HEK293T (cell line): Measurements from ENCODE around the gene ARPC4.

Experiments
- CTCF ChIA-PET: fragments of 350-600 bp; formaldehyde crosslinking; extraction: SDS; loops from one replicate; lab custom pipeline; 2021; ENCODE audit warnings: antibody characterized with exemption, inconsistent platforms; lab: Yijun Ruan, JAX
- POLR2A ChIA-PET: fragments of 350-600 bp; formaldehyde crosslinking; extraction: SDS; loops from one replicate; lab custom pipeline; 2020; ENCODE audit warnings: antibody characterized with exemption, inconsistent platforms; lab: Yijun Ruan, JAX
- DNase-seq: peaks from one replicate; pipeline ENCODE4 v3.0.0; 2012; ENCODE audit warnings: mixed read lengths; ENCODE audit errors: extremely low spot score
- ARNT ChIP-seq: fragments of 450-650 bp; IDR thresholded peaks from 2 replicates; pipeline ENCODE4 v1.6.1; 2017; ENCODE audit warnings: mild to moderate bottlenecking
- BHLHE40 ChIP-seq: fragments of 450-650 bp; IDR thresholded peaks from 2 replicates; pipeline ENCODE4 v1.6.1; 2016; ENCODE audit warnings: mild to moderate bottlenecking, moderate library complexity, borderline replicate concordance
- CTBP1 ChIP-seq: fragments of 450-650 bp; IDR thresholded peaks from 2 replicates; pipeline ENCODE4 v1.6.1; 2016; ENCODE audit warnings: borderline replicate concordance
- ELF4 ChIP-seq: fragments of 450-650 bp; IDR thresholded peaks from 2 replicates; pipeline ENCODE4 v1.6.1; 2017; ENCODE audit warnings: antibody characterized with exemption
- FOXA1 ChIP-seq: fragments of 450-650 bp; IDR thresholded peaks from 2 replicates; pipeline ENCODE4 v1.6.1; 2016; ENCODE audit warnings: mild to moderate bottlenecking
- FOXK2 ChIP-seq: fragments of 450-650 bp; IDR thresholded peaks from 2 replicates; pipeline ENCODE4 v1.6.1; 2016; ENCODE audit warnings: mild to moderate bottlenecking
- FOXM1 ChIP-seq: fragments of 450-650 bp; IDR thresholded peaks from 2 replicates; pipeline ENCODE4 v1.6.1; 2017; ENCODE audit warnings: mild to moderate bottlenecking, borderline replicate concordance
- HDGF ChIP-seq: fragments of 450-650 bp; IDR thresholded peaks from 2 replicates; pipeline ENCODE4 v1.6.1; 2017; ENCODE audit warnings: antibody characterized with exemption, borderline replicate concordance
- L3MBTL2 ChIP-seq: fragments of 450-650 bp; conservative IDR thresholded peaks from 2 replicates; pipeline ENCODE4 v1.6.1; 2016; ENCODE audit warnings: mild to moderate bottlenecking
- LEF1 ChIP-seq: fragments of 450-650 bp; IDR thresholded peaks from 2 replicates; pipeline ENCODE4 v1.6.1; 2017; ENCODE audit warnings: mild to moderate bottlenecking, borderline replicate concordance
- NFRKB ChIP-seq: fragments of 450-650 bp; IDR thresholded peaks from 2 replicates; pipeline ENCODE4 v1.6.1; 2016; ENCODE audit warnings: mild to moderate bottlenecking, moderate library complexity
- SP1 ChIP-seq: fragments of 450-650 bp; IDR thresholded peaks from 2 replicates; pipeline ENCODE4 v1.6.1; 2017
- SUZ12 ChIP-seq: fragments of 450-650 bp; IDR thresholded peaks from 2 replicates; pipeline ENCODE4 v1.6.1; 2016; ENCODE audit warnings: mild to moderate bottlenecking
- TARDBP ChIP-seq: fragments of 450-650 bp; IDR thresholded peaks from 2 replicates; pipeline ENCODE4 v1.6.1; 2016
- ZNF384 ChIP-seq: fragments of 450-650 bp; IDR thresholded peaks from 2 replicates; pipeline ENCODE4 v1.6.1; 2016
- TF ChIP-seq, protein P1 (sequence below): fragments of 450-650 bp; IDR thresholded peaks from 2 replicates; pipeline ENCODE4 v1.6.1; 2016

Gene ARPC4

DNA sequence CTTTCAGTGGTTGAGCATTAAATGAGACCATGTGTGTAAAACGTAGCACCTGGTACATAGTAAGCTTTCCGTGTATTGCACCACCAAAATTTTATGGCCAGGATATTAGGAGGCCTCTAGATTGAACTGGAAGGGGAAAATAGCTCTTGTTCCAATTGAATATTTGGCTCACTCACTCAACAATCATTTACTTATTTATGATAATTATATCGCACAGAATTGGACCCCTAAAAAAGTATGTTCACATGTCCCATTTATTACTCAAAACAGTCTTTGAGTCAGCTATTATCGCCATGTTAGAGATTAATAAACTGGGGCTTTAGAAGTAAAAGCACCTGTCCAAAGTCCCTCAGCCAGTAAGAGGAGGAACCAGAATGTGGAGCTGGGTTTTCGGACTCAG, 12.1 kb downstream of the ARPC4 start:
- no peak for DNase-seq
- TF ChIP-seq TARDBP (no peak), BHLHE40 (no peak), ARNT (no peak), FOXA1 (no peak), HDGF (no peak), FOXM1 (no peak), L3MBTL2 (no peak), FOXK2 (no peak), ELF4 (no peak), NFRKB (no peak), ZNF384 (no peak), CTBP1 (no peak), SP1 (no peak), SUZ12 (no peak), LEF1 (no peak)
- TF ChIP-seq, protein P1, sequence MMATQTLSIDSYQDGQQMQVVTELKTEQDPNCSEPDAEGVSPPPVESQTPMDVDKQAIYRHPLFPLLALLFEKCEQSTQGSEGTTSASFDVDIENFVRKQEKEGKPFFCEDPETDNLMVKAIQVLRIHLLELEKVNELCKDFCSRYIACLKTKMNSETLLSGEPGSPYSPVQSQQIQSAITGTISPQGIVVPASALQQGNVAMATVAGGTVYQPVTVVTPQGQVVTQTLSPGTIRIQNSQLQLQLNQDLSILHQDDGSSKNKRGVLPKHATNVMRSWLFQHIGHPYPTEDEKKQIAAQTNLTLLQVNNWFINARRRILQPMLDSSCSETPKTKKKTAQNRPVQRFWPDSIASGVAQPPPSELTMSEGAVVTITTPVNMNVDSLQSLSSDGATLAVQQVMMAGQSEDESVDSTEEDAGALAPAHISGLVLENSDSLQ = no peak
- CTCF ChIA-PET = interaction anchor here (0.5 kb wide), 1 partner anchor 315 kb away, joined by 4 read pairs; no protein-coding TSS in a partner anchor
- POLR2A ChIA-PET = interaction anchor here (1.2 to 4.3 kb wide), 2 partner anchors 11 to 12 kb away, joined by 3 to 14 read pairs; partner anchors contain the start of genes ARPC4 and TADA3

DNA sequence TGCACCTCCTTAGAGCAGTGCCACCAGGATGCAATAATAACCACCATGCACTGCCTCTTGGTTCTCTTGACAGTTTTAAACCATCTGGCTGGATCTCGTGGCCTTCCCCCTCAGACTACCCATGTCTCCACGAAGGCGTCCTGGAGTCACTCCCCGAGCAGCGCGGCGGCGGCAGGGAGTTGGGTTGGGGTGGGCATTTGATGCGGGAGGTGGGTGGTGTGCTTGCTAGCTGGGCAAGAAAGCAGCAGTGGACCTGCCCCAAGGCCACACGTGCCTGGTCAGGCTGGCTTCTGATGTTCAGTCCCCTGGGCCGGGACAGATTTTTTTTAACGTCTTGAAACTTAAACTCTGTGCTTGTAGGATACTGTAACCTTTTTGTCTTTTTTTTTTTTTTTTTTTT, 13.3 kb downstream of the ARPC4 start:
- ChIA-PET CTCF (no interaction called here), POLR2A (interaction anchor here (1.8 to 4.3 kb wide), 2 partner anchors 10 to 13 kb away, joined by 4 to 14 read pairs; partner anchors contain the start of genes ARPC4 and TADA3)
- TF ChIP-seq SUZ12 = no peak
- no peak for TF ChIP-seq SP1
- no peak for TF ChIP-seq ZNF384
- no peak for TF ChIP-seq L3MBTL2
- DNase-seq = no peak

DNA sequence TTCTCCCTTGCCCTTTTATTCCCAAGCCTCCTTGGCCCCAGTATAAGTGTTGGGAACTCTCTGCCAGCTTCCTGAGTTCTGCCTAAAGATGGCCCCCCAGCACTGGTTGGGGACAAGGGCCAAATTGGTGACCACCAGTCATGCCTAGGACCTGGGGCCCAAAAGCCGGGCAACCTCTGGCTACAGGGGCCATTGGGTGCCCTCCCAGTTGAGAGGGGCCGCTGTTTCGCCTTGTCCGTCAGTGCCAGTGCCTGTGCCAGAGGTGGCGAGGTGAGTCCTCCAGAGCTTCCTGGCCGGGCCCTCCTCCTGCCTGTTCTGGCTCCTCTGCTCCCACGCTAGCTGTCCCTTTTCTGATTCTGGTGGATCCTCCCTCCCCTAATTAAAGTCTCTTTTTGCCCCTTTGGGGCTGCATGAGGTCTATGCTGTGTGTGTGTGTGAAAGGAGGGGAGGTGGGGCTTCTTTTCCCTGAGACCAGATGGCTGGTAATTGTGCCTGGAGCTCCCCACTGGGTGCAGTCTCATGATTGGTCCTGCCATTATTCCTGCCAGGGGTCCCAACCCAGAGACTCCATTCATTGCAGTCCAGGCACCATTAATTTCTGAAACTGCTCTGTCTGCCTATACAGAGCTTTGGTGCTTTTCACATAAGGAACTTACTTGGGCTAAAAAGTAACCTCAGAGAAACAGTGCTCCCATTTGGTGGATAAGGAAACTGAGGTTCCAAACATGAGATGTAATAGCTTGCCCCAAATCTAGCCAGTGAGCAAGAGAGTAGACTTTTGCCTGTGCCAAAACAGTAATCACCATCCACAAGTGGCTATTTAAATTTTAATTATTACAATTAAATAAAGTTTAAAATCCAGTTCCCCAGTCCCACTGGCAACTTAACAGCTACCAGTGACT, 14.1 kb downstream of the ARPC4 start:
- ChIA-PET POLR2A (interaction anchor here (1.8 to 4.3 kb wide), 2 partner anchors 11 to 14 kb away, joined by 4 to 14 read pairs; partner anchors contain the start of genes ARPC4 and TADA3), CTCF (no interaction called here)
- no peak for TF ChIP-seq FOXA1
- no peak for TF ChIP-seq SUZ12
- TF ChIP-seq ELF4 = no peak
- no peak for TF ChIP-seq BHLHE40
- no peak for TF ChIP-seq NFRKB
- TF ChIP-seq L3MBTL2 = no peak
- TF ChIP-seq HDGF = no peak
- no peak for TF ChIP-seq CTBP1
- TF ChIP-seq SP1 = no peak
- TF ChIP-seq ZNF384 = no peak
- no peak for TF ChIP-seq FOXK2
- TF ChIP-seq LEF1 = no peak
- no peak for TF ChIP-seq ARNT
- TF ChIP-seq FOXM1 = no peak
- TF ChIP-seq TARDBP = no peak
- TF ChIP-seq, protein P1 = no peak

DNA sequence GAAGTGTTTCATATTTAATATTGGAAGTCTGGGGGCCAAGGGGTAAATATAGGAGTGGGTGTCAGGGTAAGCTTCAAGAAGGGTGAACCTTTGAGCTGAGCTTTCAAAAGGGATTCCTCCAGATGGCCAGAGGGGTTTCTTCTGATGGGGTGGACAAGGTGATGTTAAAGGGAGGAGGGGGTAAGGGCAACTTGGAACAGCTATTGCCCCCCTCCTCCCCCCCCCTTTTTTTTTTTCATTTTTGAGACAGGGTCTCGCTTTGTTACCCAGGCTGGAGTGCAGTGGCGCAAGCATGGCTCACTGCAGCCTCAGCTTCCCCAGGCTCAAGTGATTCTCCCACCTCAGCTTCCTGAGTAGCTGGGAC, 15.1 kb downstream of the ARPC4 start:
- CTCF ChIA-PET = interaction anchor here (0.7 kb wide), 1 partner anchor 434 kb away, joined by 3 read pairs; no protein-coding TSS in a partner anchor
- TF ChIP-seq HDGF (no peak), LEF1 (no peak), L3MBTL2 (no peak), SUZ12 (no peak), ELF4 (no peak), TARDBP (no peak), BHLHE40 (no peak), FOXM1 (no peak), CTBP1 (no peak)
- POLR2A ChIA-PET = interaction anchor here (4.3 kb wide), 1 partner anchor 15 kb away, joined by 14 read pairs; the partner anchor contains the start of genes ARPC4 and TADA3
- no peak for DNase-seq

More for the DNA sequence above, 14.1 kb downstream of the ARPC4 start:
- no peak for DNase-seq

DNA sequence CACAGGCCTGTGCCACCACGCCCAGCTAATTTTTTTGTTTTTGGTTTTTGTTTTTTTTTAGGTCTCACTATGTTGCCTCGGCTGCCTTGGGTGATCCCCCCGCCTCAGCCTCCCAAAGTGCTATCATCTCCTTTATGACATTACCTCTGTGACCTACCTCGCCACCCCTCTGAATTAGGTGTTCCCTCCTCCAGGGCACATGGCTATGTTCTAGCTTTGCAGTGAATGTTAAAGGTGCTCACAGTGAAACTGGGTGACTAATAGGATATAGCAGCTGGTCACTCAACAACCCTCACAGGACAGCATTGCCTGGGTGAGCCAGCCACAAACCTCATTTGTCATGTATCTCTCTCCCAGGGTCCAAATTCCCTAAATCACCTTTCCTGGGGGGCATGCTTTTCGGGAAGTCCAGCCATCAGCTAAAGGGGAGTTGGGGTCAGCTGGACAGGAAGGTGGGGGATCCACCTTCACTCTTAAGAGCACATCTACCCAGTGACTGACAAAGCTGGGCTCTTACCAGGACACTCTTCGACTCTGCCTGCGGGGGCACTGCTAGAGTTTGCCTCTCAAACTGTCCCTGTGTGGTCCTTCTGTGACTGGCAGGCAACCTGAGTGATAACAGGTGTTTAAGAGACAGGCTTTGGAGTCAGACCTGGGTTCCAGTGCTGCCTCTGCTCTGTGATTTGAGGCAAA, 15.6 kb downstream of the ARPC4 start:
- DNase-seq = peak; percentile 48
- ChIA-PET POLR2A (interaction anchor here (4.3 kb wide), 1 partner anchor 16 kb away, joined by 14 read pairs; the partner anchor contains the start of genes ARPC4 and TADA3), CTCF (interaction anchor here (0.7 kb wide), 1 partner anchor 434 kb away, joined by 3 read pairs; no protein-coding TSS in a partner anchor)
- no peak for TF ChIP-seq CTBP1
- TF ChIP-seq, protein P1 = 0 out of 2 replicates have a peak, but pooled peaks have one; percentile 38

DNA sequence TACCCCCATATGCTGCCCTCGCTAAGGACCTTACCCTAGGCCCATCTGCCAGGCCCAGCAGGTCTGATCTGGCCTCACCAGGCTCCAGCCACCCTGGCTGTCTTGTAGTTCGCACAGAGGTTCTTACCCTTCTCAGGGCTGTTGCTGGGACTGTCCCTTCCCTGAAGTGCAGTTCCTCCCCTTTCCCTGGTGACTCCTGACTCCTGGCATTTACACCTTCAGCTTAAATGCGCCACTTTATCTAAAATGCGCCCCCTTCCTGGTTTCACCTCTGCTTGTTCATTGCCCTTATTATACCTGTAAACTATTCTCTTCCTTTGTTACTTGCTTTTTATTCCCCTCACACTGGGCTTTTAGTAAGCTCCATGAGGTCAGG, 16.3 kb downstream of the ARPC4 start:
- TF ChIP-seq CTBP1 (no peak), L3MBTL2 (no peak), HDGF (no peak), NFRKB (no peak), LEF1 (no peak), SUZ12 (no peak), ZNF384 (no peak), SP1 (no peak), FOXM1 (no peak), ARNT (no peak)
- CTCF ChIA-PET = no interaction called here
- POLR2A ChIA-PET = no interaction called here
- no peak for DNase-seq
